RWPE1 (cell line): Measurements from ENCODE around the gene BAHD1.

Source experiments
- CTCF ChIA-PET: fragments of 350-600 bp; sonication (Branson Sonifier 250); formaldehyde crosslinking; extraction: SDS; loops from one replicate; lab custom pipeline; 2021; lab: Yijun Ruan, JAX
- POLR2A ChIA-PET: fragments of 400-600 bp; formaldehyde crosslinking; extraction: SDS; loops from one replicate; lab custom pipeline; 2020; ENCODE audit warnings: antibody characterized with exemption; ENCODE audit not compliant: low non-redundant PET; lab: Yijun Ruan, JAX
- DNase-seq: peaks from one replicate; pipeline ENCODE4 v3.0.0; 2012; ENCODE audit warnings: low spot score
- H3K27ac ChIP-seq: fragments of 450-650 bp; 2 replicates; pipeline ENCODE4 v1.5.1; 2017
- TF ChIP-seq, protein P1 (sequence below): fragments of 450-650 bp; conservative IDR thresholded peaks from 2 replicates; pipeline ENCODE4 v1.5.1; 2017; ENCODE audit warnings: low read depth, mild to moderate bottlenecking

The BAHD1 gene

DNA sequence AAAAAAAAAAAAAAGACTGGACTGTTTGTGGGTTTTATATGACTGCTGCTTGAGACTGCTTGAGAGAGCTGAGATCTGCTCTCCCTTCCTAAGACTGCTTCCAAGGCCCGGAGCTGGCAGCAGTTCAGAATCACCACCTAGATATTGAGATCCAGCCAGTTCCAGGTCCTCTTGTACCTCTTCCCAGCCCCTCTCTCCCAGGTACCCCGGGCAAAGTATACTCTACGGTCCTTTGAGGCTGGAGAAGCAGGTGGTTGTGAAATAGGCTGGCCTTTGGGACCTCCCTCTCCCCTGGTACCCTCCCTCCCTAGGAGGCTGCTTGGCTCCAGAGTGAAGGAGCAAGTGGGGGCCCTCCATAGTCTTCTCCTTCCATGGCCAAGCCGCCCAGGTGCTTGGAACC is 12.6 kb upstream of the BAHD1 start:
- TF ChIP-seq, protein P1, sequence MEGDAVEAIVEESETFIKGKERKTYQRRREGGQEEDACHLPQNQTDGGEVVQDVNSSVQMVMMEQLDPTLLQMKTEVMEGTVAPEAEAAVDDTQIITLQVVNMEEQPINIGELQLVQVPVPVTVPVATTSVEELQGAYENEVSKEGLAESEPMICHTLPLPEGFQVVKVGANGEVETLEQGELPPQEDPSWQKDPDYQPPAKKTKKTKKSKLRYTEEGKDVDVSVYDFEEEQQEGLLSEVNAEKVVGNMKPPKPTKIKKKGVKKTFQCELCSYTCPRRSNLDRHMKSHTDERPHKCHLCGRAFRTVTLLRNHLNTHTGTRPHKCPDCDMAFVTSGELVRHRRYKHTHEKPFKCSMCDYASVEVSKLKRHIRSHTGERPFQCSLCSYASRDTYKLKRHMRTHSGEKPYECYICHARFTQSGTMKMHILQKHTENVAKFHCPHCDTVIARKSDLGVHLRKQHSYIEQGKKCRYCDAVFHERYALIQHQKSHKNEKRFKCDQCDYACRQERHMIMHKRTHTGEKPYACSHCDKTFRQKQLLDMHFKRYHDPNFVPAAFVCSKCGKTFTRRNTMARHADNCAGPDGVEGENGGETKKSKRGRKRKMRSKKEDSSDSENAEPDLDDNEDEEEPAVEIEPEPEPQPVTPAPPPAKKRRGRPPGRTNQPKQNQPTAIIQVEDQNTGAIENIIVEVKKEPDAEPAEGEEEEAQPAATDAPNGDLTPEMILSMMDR = no peak
- ChIA-PET CTCF (interaction anchor here (0.6 kb wide), 1 partner anchor 86 kb away, joined by 4 read pairs; no protein-coding TSS in a partner anchor), POLR2A (interaction anchor here (0.7 kb wide), 1 partner anchor 42 kb away, joined by 6 read pairs; no protein-coding TSS in a partner anchor)
- DNase-seq = no peak
- H3K27ac ChIP-seq = no peak overlapping the region

GRCh38 chr15:40429068-40429710 is 11.6 kb upstream of the BAHD1 start:
- ChIA-PET POLR2A (no interaction called here), CTCF (interaction anchor here (0.9 kb wide), 1 partner anchor 22 kb away, joined by 3 read pairs; no protein-coding TSS in a partner anchor)
- TF ChIP-seq, protein P1 = no peak
- DNase-seq = no peak
- H3K27ac ChIP-seq = no peak overlapping the region

GRCh38 chr15:40430271-40430805 is 10.4 kb upstream of the BAHD1 start:
- TF ChIP-seq, protein P1 = no peak
- POLR2A ChIA-PET = no interaction called here
- no peak overlapping the region for H3K27ac ChIP-seq
- DNase-seq = no peak
- CTCF ChIA-PET = interaction anchor here (0.5 kb wide), 1 partner anchor 41 kb away, joined by 3 read pairs; no protein-coding TSS in a partner anchor

DNA sequence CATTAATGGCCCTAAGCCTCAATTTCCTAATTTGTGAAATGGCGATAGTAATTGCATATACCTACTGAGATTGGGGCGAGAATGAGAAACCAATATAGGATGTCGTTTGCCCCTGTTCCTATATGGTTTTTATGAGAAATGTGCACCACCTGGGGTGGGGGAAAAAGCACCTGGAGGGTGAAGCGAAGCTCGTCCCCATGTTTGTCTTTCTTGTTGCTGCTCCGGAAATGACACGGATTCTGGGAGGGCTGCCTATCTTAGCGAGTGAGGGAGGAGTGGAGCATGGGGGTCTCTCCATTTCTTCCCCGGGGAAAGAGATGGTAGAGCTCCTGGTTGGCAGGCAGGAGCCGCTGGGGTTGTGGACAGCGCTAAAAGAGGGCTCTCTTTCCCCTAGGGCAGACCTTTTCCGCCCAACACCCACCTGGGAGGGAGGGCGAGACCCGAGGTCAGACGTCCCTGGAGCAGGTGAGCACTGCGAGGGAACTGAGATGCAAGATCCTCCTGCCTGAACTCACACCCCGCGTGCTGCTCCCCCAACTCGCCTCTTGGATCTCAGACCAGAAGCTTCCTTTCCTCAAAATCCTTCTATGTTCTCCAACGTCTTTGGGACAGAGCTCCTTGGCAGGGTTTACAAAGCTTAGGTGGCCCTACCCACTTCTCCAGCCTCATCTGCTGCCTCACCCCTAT is 5.6 kb upstream of the BAHD1 start:
- POLR2A ChIA-PET = no interaction called here
- TF ChIP-seq, protein P1 = no peak
- no peak overlapping the region for H3K27ac ChIP-seq
- CTCF ChIA-PET = interaction anchor here (0.6 kb wide), 1 partner anchor 13 kb away, joined by 4 read pairs; no protein-coding TSS in a partner anchor
- DNase-seq = no peak

- no peak overlapping the region for H3K27ac ChIP-seq
- ChIA-PET POLR2A (no interaction called here), CTCF (interaction anchor here (0.6 to 0.7 kb wide), 2 partner anchors 14 to 221 kb away, joined by 4 read pairs; no protein-coding TSS in a partner anchor)
- TF ChIP-seq, protein P1 = no peak
- DNase-seq = no peak
Measured at GRCh38 chr15:40435710-40436089, 5.1 kb upstream of the BAHD1 start.

GRCh38 chr15:40436116-40436891 is 4.4 kb upstream of the BAHD1 start:
- DNase-seq = no peak

More at GRCh38 chr15:40436116-40436891, 4.4 kb upstream of the BAHD1 start:
- ChIA-PET POLR2A (no interaction called here), CTCF (interaction anchor here (0.7 kb wide), 1 partner anchor 220 kb away, joined by 4 read pairs; no protein-coding TSS in a partner anchor)
- TF ChIP-seq, protein P1 = no peak
- H3K27ac ChIP-seq = no peak overlapping the region
